DOHH2 (cell line): ENCODE results near the gene TANC1.

Experiments used
- CTCF ChIP-seq: fragments of 200-600 bp; sonication (generic); IDR thresholded peaks from one replicate; pipeline ENCODE4 v1.5.1; 2014; ENCODE audit warnings: antibody characterized with exemption, mild to moderate bottlenecking, low read depth, low read length; ENCODE audit not compliant: poor library complexity, severe bottlenecking
- EZH2phosphoT487 ChIP-seq: fragments of 200-600 bp; sonication (generic); IDR thresholded peaks from 2 replicates; pipeline ENCODE4 v1.6.1; 2017; ENCODE audit warnings: borderline replicate concordance, mild to moderate bottlenecking, antibody characterized with exemption, low read length, moderate library complexity, mixed read lengths

GRCh38 chr2:159195697-159196096 is 227.3 kb downstream of the TANC1 start:
- TF ChIP-seq CTCF (no peak), EZH2phosphoT487 (no peak)
